ENCODE measurements around the gene TAF15.

DNA sequence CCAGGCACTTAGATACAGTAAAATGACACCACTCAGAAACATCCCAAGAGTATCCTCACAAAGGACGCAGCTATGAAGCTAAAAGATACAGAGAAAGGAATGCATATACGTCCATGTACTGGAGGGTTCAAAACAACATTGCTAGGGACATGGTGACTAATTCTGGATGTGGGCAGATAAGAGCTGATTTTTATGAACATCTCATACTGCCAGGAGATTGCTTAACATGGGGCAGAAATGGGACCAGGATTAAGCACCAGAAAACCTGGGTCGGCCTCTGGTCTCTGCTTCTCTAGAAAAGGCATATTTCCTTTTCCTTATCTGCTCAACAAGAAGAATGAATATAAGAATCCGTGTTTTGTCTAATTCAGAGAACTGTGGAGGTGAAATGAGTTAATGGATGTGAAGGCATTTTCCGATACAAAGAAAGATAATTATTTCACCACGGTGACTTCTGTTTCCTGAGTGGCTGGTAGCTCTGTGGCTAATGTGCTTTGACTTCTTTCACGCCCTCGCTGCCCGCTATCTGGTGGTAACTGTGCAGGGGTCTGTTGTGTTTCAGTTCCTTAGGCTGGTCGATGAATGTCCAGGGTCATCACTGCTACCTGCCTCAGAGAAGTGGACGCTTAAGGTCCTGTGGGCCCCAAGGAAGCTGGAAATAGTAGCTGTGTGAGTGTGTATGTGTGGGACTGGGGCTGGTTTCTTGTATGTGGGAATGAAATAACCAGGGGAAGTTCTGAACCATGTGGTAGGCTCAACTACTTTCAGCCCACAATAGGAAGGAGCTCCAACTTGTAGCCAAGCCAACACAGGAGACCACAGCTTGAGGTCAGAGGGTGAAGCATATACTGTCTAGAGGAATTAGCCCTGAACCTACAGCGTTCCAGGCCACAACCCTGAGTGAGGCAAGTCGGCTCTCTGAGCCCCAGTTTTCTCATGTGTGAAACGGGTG is 86.6 kb downstream of the TAF15 start:
- TF ChIP-seq CTCF (IDR thresholded peaks at IDR 0.05) (no peak), POLR2A (IDR thresholded peaks at IDR 0.05) (no peak), EP300 (IDR thresholded peaks at IDR 0.05) (no peak)

All from tibial nerve (tissue), 4 donors.